SH-SY5Y (cell line): ENCODE data around the gene KCNAB3.

Experiments
- GATA2 ChIP-seq: IDR thresholded peaks from 2 replicates; pipeline ENCODE4 v1.6.1; 2011; ENCODE audit warnings: mild to moderate bottlenecking, low read depth, low read length
- GATA3 ChIP-seq: IDR thresholded peaks from 2 replicates; pipeline ENCODE4 v1.6.1; 2011; ENCODE audit warnings: low read depth, mild to moderate bottlenecking, low read length, moderate library complexity

DNA sequence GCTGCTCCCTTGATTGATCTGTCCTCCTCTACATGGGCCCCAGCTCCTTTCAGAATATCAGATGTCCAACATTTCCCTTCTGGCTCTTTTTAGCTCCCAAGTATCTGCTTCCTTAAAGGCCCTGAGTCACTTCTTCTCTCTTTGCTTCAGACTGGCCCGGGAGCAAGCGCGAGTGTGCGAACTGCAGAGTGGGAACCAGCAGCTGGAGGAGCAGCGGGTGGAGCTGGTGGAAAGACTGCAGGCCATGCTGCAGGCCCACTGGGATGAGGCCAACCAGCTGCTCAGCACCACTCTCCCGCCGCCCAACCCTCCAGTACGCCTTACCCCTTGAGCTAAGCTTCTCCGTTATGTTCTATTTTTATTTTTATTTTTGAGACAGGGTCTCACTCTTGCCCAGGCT, 14.7 kb upstream of the KCNAB3 start:
- no peak for TF ChIP-seq GATA3
- no peak for TF ChIP-seq GATA2
